ENCODE measurements around the gene UGT1A1.

DNA sequence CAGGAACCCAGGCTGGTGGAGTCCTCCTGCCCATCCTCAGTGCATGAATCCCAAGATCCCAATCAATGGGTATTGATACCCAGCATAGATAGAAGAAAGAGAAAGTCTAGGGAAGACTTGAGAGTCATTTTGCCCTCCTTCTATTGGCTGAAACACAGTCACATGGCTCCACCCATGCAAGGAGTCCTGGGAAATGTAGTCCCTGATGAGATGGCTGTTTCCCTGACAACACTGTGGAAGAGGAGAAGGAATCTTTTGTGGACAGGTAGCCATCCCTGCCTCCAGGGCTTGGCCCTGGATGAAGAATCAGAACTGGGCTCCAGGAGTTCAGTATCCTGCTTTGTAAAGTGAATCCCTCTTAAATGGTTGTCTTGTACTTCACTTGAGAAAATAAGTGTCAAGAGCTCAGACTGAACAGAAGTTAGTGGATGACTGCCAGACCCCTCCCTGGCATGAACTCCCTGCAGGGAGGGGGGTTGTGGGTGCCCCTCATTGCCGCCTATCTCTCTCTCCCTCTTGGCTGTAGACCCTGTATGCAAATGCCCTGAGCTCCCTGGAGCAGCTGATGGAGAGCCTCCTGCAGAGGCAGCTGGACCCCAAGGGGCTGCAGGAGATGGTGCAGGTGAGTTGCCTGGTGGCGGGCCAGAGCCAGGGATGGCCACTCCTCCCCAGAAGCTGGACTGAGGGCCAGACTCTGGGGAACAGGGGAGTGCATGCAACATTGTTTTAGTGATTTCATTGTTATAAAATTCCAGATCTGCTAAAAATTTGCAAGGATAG, 54.2 kb downstream of the UGT1A1 start:
- no peak for TF ChIP-seq POLR2A (IDR thresholded peaks at IDR 0.05; ENCODE audit: low read depth, low read length)
- TF ChIP-seq POLR2AphosphoS5 (IDR thresholded peaks at IDR 0.05; ENCODE audit: low read depth, low read length): no peak
- no peak for TF ChIP-seq TAF1 (IDR thresholded peaks at IDR 0.05; ENCODE audit: low read depth, low read length)
- TF ChIP-seq POU2F2 (IDR thresholded peaks at IDR 0.05; ENCODE audit: low read depth, low read length): no peak
- no peak for TF ChIP-seq PAX5 (IDR thresholded peaks at IDR 0.05; ENCODE audit: insufficient read depth, low read length, severe bottlenecking)
- TF ChIP-seq SPI1 (IDR thresholded peaks at IDR 0.05; ENCODE audit: low read depth, low read length): no peak

Data from GM12891 (cell line).